ENCODE measurements around the gene PPP6R2.
A peak's percentile ranks its signal among the peaks of the same experiment; 100 is the strongest.

PPP6R2 gene

DNA sequence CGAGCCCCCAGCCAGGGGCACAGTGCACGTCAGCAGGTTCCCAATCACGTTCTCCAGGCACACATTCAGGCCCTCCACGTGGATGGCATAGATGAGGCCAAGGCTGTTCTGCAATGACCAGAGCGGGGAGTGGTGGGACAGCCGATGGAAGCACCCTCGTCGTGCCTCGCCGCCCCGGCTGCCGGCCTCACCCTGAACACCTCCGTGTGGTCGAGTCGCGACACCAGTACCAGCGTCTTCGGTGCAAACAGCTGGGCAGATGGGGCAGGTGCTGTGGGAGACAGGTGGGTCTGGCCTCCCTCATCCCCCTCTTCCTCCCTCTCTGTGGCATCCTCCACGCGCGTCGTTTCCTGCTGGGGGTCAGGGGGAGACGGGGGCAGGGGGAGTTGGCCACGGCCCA lies 124.2 kb downstream of the PPP6R2 start:
- FAIRE-seq (no peak), DNase-seq (ENCODE audit: low spot score) (no peak)

- no peak for FAIRE-seq
- DNase-seq (ENCODE audit: low spot score), result no peak
Measured at GRCh38 chr22:50467773-50468440, 124.8 kb downstream of the PPP6R2 start.

- DNase-seq (ENCODE audit: low spot score) (no peak), FAIRE-seq (no peak)
Measured at GRCh38 chr22:50468626-50469025, 125.5 kb downstream of the PPP6R2 start.

DNA sequence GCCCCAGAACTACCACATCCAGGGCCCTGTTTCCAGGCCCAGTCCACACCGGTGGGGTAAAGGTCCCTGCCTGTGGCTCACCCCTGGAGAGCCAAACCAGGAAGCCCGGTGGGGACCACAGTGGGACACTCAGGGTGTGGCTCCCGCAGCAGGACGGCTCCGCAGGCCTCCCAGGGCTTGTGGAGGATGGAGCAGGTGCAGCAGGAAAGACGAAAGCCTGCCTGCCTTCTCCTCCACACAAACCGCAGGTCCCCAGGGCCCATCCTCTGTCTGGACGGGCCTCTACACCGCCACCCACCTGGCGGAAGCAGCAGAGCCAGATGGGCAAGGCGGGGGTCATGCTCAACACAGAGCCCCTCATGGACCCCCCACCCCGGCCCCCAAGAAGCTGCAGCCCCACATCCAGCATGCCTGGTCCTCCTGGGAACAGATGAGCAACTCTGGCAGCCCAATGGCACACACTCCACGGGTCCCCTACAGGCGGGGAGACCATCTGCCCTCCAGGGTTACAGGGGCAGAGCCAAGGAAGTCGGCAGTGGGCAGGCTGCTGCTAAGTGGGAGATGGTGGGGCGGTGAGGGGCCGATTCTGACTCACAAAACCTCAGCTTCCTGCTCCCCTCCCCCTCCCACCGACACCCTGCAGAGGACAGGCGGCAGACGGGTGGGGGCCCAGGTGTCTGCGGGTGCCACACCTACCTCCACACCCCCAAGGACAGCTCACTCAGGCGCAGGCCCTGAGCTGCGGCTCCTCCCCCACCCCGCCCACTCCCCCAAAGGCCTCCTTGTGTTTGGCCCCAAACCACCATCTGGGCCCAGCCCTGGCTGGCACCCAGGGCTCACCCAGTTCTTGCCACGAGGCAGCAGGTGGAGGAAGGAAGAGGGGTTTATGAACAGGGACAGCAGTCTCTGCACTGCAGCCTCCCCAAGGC lies 126.5 kb downstream of the PPP6R2 start:
- no peak for FAIRE-seq

DNA sequence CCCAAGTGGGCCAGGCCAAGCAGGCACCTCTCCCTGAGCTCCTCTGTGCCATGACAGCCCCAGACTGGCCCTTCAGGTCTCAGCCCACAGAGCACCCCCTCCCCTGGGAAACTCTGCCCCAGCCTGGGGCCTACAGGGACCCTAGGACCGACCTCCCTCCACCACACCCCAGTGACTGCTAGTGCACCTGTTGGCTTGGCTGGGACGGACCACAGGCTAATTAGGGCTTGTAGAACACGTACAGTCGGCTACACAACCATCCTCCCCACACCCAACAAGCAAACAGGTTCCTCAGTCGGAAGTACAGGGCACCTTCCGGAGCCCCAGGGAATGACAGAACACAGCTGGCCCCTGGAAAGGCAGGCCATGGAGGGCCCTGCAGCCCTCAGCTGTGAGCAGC lies 127.4 kb downstream of the PPP6R2 start:
- DNase-seq (ENCODE audit: low spot score), result no peak
- no peak for FAIRE-seq

More for the DNA sequence above, 126.5 kb downstream of the PPP6R2 start:
- DNase-seq (ENCODE audit: low spot score), result peak; percentile 74

GRCh38 chr22:50471197-50471847 lies 128.2 kb downstream of the PPP6R2 start:
- no peak for FAIRE-seq
- DNase-seq (ENCODE audit: low spot score), result no peak

DNA sequence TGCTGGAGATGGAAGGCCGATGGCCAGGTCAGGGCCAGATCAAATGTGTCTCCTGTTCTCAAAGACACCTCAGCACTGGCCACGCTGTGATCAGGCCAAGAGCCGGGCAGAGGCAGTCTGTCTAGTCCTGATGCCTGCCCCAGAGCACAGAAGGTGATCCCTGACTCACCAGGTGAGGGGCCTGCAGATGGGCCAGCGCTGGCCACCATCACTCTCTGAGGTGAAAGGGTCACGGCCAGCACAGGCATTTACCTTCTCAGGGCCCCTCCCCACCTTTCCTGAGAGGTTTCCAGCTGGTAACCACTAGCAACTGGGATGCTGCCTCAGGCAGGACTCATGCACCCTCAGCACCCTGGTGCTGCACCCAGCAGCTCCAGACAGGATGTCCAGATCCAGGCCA lies 128.8 kb downstream of the PPP6R2 start:
- DNase-seq (ENCODE audit: low spot score) (no peak), FAIRE-seq (no peak)

GRCh38 chr22:50473088-50473487 lies 130.0 kb downstream of the PPP6R2 start:
- FAIRE-seq (no peak), DNase-seq (ENCODE audit: low spot score) (no peak)

DNA sequence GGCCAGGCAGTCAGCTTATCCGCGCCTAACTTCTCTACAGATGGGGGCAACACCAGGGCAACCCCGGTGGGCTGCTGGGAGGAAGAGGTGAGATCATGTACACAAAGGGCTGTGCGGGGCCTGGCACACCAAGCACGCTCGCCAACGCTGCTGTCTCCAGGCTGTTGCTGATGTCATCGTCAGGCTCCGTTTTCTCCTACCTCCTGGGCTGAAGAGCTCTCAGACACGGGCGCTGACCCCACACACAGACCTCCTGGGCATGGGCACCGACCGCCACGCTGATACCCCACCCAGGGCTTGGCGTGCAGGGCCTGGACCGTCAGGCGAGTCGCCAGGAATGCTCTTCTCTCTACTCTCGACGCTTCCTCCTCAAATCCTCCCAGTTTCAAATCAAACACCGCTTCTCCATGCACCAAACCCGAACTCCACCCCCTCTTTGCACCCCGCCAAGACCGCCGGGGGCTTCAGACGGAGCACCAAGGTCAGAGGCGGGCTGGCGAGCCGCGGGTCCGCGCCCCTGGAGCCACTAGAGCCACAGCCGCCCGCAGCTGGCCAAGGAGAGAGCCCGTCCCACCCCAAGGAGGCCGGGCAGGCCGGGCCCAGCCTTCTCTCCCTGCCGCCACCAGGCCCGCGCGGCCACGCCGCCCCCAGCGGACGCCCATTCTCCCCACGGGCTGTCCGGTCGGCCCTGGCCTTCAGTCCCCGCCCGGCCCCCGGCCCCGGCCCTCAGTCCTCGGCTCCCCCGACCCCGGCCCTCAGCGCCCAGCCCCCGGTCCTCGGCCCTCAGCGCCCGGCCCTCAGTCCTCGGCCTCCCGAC lies 130.9 kb downstream of the PPP6R2 start:
- FAIRE-seq (no peak), DNase-seq (ENCODE audit: low spot score) (peak; percentile 8)

DNA sequence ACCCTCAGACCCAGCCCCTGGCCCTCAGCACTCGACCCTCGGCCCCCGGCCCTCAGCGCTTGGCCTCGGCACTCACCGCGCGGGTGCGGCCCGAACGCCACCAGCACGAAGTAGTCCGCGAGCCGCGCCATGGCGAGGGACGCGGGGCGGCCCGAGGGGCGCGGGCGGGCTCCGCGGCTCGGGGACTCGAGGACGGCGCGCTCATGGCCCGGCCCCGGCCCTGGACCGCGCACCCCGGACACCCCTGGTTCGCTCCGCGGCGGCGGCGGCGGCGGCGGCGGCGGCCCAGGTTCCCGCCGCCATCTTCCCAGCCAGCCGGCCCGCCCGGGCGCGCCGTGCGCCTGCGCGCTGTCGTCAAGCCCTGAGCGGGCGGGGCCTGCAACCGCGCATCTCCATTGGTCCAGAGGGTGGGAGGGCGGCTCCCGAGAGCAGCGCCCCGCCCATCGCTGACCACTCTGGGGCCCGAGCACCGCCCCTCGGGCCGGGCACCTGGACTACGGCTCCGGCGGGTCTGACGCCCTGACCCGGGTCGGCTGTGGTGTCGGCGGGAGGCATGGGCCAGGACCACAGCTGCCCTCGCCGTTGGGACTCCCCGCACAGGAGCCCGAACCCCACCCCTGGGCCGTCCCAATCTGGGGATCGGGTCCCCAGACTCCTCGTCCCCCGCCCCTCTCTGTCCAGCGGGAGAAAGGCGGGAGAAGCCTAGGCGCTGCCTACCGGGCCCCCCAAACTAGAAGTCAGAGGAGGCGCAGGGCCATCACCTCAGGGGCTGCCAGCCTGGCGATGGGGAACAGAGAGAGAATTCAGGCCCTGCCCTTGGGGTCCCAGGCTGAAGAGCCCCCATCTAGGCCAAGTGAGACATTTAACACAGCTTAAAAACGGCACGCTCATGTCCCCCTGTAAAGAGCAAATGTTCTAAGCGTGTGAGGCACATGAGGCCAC lies 131.9 kb downstream of the PPP6R2 start, which contains the start of gene SBF1:
Gene SBF1, minus strand, starts transcription at position 326 of the 942 bp plus-strand sequence. Its CDS starts 195 bp downstream, at position 131.
- no peak for FAIRE-seq
- DNase-seq (ENCODE audit: low spot score), result peak; percentile 76

- no peak for DNase-seq (ENCODE audit: low spot score)
- FAIRE-seq, result no peak
Measured at GRCh38 chr22:50475652-50476002, 132.5 kb downstream of the PPP6R2 start.

- no peak for DNase-seq (ENCODE audit: low spot score)
Measured at GRCh38 chr22:50476868-50477267, 133.7 kb downstream of the PPP6R2 start.

GRCh38 chr22:50477923-50478322 lies 134.8 kb downstream of the PPP6R2 start:
- FAIRE-seq (no peak), DNase-seq (ENCODE audit: low spot score) (no peak)

More at GRCh38 chr22:50476868-50477267, 133.7 kb downstream of the PPP6R2 start:
- FAIRE-seq, result no peak

DNA sequence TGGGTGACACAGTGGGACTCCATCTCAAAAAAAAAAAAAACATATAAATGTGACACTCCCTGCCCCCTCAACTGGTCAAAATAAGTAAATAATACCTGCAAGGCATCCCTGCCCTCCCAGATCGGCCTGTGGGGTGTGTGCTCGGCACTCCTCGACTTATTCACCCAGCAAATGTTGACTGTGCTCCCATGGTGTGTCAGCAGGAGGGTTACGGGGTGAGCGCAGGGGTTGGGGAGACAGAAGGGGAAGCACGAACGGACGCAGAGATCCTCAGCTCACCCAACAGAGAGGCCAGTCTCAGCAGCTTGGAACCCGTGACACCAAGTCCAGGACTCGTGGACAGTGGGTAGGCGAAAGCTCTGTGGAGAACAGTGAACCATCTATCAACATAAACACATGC lies 136.6 kb downstream of the PPP6R2 start:
- FAIRE-seq, result no peak
- DNase-seq (ENCODE audit: low spot score), result no peak

DNA sequence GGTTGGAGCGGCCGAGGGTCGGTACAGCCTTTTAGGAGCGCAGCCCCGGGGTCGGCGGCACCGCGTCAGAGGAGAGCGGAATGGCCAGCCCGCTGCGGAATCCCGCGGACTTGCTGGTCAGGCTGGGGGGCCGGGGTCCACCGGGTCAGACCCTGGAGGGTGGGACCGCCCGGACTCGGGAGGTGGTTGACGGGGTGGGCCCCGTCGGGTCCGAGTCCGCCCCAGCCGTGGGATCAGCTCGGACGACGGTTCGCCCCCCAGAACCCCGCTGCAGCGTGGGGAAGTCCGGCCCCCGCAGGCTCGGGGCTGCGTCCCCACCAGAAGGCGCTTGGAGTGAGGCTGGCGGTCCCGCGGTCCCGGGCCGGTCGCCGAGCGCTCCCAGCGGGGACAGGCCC lies 137.9 kb downstream of the PPP6R2 start:
- no peak for DNase-seq (ENCODE audit: low spot score)
- FAIRE-seq, result no peak

- no peak for FAIRE-seq
- DNase-seq (ENCODE audit: low spot score), result no peak
Measured at GRCh38 chr22:50481440-50482106, 138.4 kb downstream of the PPP6R2 start, which contains the start of gene ADM2. Gene ADM2 (plus strand): TSS chr22:50481543. CDS start chr22:50481848, 305 bp downstream.

GRCh38 chr22:50482107-50483074 lies 139.3 kb downstream of the PPP6R2 start:
- FAIRE-seq, result no peak
- DNase-seq (ENCODE audit: low spot score), result no peak

- FAIRE-seq (no peak), DNase-seq (ENCODE audit: low spot score) (no peak)
Measured at GRCh38 chr22:50483106-50483505, 140.0 kb downstream of the PPP6R2 start.
